ENCODE measurements around the gene MYH6. TPM values are rescaled to one million over a fixed set of nuclear protein-coding genes. Genes with fewer than 3 reads are reported as not detected.
"Not testable (repeated sequence)": the region's sequence is repeated elsewhere in the genome, so short reads cannot be mapped to it uniquely, and the experiment has no call there.

The MYH6 gene
- total RNA-seq (not detected in 2 replicates), polyA plus RNA-seq (not detected in 2 replicates), polyA minus RNA-seq (not detected in 2 replicates)
- total RNA-seq (2013) = 0.05 TPM

GRCh38 chr14:23407516-23408306 lies at the start of gene MYH6:
MYH6 (minus strand) TSS chr14:23408273; CDS start chr14:23407223, 1,050 bp downstream.
- H3K4me1 ChIP-seq (ENCODE audit: control insufficient read depth in 2 of 2, insufficient read depth in 2 of 2, low read length in 2 of 2) = peaks cover 4 to 12% of the 10 kb centered on the region in 2 donors
- ChIA-PET CTCF (no interaction called here), POLR2A (no interaction called here)
- Mint-ChIP-seq H3K4me1 (peaks cover 18% of the 10 kb centered on the region), H3K27ac (no peak within 1 kb of the TSS), H3K4me3 (no peak within 1 kb of the TSS), H3K27me3 (peaks cover 76% of the 10 kb centered on the region), H3K9me3 (ENCODE audit: insufficient read depth) (no peaks in the 10 kb centered on the region)
- no peak within 1 kb of the TSS for H3K4me2 ChIP-seq (replicated peaks; ENCODE audit: low read depth, low read length, poor library complexity, severe bottlenecking)
- no peaks in the 10 kb centered on the region for H4K20me1 ChIP-seq (ENCODE audit: control insufficient read depth, insufficient read depth, low read length, poor library complexity, severe bottlenecking)
- H3K79me2 ChIP-seq (ENCODE audit: control insufficient read depth, insufficient read depth, low read length) = no peaks in the 10 kb centered on the region
- intact Hi-C loops (cut with micrococcal nuclease) = no loop called here
- no peak within 1 kb of the TSS for H3K9ac ChIP-seq (ENCODE audit: low read length)
- TF ChIP-seq EZH2 (IDR thresholded peaks at IDR 0.05; ENCODE audit: borderline replicate concordance, insufficient read depth, low read depth, low read length, poor library complexity, severe bottlenecking) (no peak), CTCF (IDR thresholded peaks at IDR 0.05) (no peak)
- H3K9me3 ChIP-seq (ENCODE audit: control extremely low read depth in 1 of 3, control insufficient read depth in 2 of 3, insufficient read depth in 1 of 3, low read length in 2 of 3) = no peaks in the 10 kb centered on the region
- DNase-seq (no peak), ATAC-seq (ENCODE audit: low read depth) (no peak)
- H3K27me3 ChIP-seq (replicated peaks in 1 of 4; ENCODE audit: control extremely low read depth in 1 of 4, control insufficient read depth in 3 of 4, insufficient read depth in 4 of 4, low read length in 3 of 4) = peaks cover 0 to 40% (median 17%) of the 10 kb centered on the region in 4 experiments
- no peaks in the 10 kb centered on the region for H3K36me3 ChIP-seq (replicated peaks in 1 of 2; ENCODE audit: control extremely low read depth in 1 of 2, control insufficient read depth in 1 of 2, extremely low read depth in 1 of 2, insufficient read depth in 2 of 2, low read length in 1 of 2)
- H2AFZ ChIP-seq (ENCODE audit: insufficient read depth, low read depth, low read length, poor library complexity, severe bottlenecking) = no peak within 1 kb of the TSS
- H3K4me3 ChIP-seq (ENCODE audit: control extremely low read depth in 1 of 5, extremely low read depth in 1 of 5, insufficient read depth in 1 of 5, low read depth in 2 of 5, low read length in 4 of 5) = no peak within 1 kb of the TSS
- H3K27ac ChIP-seq (ENCODE audit: low read length in 2 of 2) = no peak within 1 kb of the TSS
- WGBS (ENCODE audit: insufficient coverage) = 81% methylated on average over 14 of the region's 15 CpGs

GRCh38 chr14:23456883-23457586 lies 49.0 kb upstream of the MYH6 start:
- CTCF ChIA-PET = interaction anchor here (1.1 kb wide), 1 partner anchor 18 kb away, joined by 3 read pairs; no protein-coding TSS in a partner anchor
- H3K9me3 ChIP-seq (ENCODE audit: control extremely low read depth in 1 of 3, control insufficient read depth in 2 of 3, insufficient read depth in 1 of 3, low read length in 2 of 3); intact Hi-C loops (cut with micrococcal nuclease); H3K36me3 ChIP-seq (replicated peaks in 1 of 2; ENCODE audit: control extremely low read depth in 1 of 2, control insufficient read depth in 1 of 2, extremely low read depth in 1 of 2, insufficient read depth in 2 of 2, low read length in 1 of 2); H3K9ac ChIP-seq (ENCODE audit: low read length); H3K4me2 ChIP-seq (replicated peaks; ENCODE audit: low read depth, low read length, poor library complexity, severe bottlenecking); H3K27ac Mint-ChIP-seq; H4K20me1 ChIP-seq (ENCODE audit: control insufficient read depth, insufficient read depth, low read length, poor library complexity, severe bottlenecking); H3K9me3 Mint-ChIP-seq (ENCODE audit: insufficient read depth); ATAC-seq (ENCODE audit: low read depth); DNase-seq; H3K27ac ChIP-seq (ENCODE audit: low read length in 2 of 2); H3K4me1 Mint-ChIP-seq; H2AFZ ChIP-seq (ENCODE audit: insufficient read depth, low read depth, low read length, poor library complexity, severe bottlenecking); H3K4me1 ChIP-seq (ENCODE audit: control insufficient read depth in 2 of 2, insufficient read depth in 2 of 2, low read length in 2 of 2); H3K4me3 ChIP-seq (ENCODE audit: control extremely low read depth in 1 of 5, extremely low read depth in 1 of 5, insufficient read depth in 1 of 5, low read depth in 2 of 5, low read length in 4 of 5); POLR2A ChIA-PET; H3K79me2 ChIP-seq (ENCODE audit: control insufficient read depth, insufficient read depth, low read length); H3K4me3 Mint-ChIP-seq: not testable (repeated sequence)
- H3K27me3 Mint-ChIP-seq = peaks cover 56% of the 10 kb centered on the region
- WGBS (ENCODE audit: insufficient coverage) = 98% methylated on average over 9 of the region's 11 CpGs
- H3K27me3 ChIP-seq (replicated peaks in 1 of 4; ENCODE audit: control extremely low read depth in 1 of 4, control insufficient read depth in 3 of 4, insufficient read depth in 4 of 4, low read length in 3 of 4) = peaks cover 0 to 20% (median 9%) of the 10 kb centered on the region in 4 experiments
